RKO (cell line): ENCODE measurements around the gene ANO9.
"Not testable (repeated sequence)": the region's sequence is repeated elsewhere in the genome, so short reads cannot be mapped to it uniquely, and the experiment has no call there.

ENCODE experiments used
- DNase-seq: peaks from one replicate; pipeline ENCODE4 v3.0.0-alpha.2; 2016; ENCODE audit warnings: low spot score

The ANO9 gene

DNA sequence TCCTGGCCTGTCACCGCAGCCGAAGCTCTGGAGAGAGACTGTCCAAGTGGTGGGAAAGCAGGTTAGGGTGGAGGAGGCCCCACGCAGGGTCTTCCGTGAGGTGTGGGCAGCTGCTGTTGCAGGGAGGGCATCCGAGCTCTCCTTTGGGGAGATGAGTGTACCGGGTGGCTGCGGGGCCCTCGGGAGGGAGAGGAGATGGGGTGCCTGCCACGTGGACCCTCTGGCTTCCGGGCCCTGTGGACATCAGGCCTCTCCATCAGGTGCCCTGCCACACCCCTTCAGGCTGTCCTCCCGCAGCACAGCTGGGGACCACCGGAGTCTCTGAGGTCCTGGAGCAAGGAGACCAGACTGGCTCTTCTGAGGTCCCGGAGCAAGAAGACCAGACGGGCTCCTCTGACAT, 9.9 kb upstream of the ANO9 start:
- DNase-seq: no peak

DNA sequence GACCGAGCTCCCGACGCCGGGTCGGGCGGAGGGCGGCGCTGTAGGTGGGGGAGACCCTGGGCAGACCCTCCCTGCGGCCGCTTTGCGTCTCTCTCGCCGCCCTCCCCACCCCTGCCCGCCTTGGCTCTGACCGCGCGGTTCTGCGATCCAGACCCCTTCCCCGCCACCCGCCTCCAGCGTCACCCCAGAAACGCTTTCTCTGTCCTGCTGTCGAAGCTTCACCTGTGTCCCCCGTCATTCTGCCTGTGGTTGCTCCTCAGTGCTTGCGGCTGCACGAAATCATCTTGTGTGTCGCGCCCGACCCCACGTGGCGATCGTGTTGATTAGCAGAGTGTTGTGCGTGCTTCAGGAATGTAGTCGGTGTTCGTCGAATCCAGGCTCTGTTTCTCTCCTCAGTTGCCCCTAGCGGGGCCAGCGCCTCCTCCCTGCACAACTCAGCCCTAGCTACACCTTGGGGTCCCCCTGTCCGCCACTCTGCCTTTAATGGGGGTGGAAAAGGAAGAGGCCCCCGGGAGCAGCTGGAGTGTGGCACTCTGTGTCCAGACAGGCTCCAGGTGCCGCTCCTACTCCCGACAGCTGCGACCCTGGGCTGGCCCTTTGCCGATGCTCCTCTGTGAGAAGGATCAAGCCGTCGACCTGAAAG, 9.1 kb upstream of the ANO9 start:
- DNase-seq: peak; percentile 83

DNA sequence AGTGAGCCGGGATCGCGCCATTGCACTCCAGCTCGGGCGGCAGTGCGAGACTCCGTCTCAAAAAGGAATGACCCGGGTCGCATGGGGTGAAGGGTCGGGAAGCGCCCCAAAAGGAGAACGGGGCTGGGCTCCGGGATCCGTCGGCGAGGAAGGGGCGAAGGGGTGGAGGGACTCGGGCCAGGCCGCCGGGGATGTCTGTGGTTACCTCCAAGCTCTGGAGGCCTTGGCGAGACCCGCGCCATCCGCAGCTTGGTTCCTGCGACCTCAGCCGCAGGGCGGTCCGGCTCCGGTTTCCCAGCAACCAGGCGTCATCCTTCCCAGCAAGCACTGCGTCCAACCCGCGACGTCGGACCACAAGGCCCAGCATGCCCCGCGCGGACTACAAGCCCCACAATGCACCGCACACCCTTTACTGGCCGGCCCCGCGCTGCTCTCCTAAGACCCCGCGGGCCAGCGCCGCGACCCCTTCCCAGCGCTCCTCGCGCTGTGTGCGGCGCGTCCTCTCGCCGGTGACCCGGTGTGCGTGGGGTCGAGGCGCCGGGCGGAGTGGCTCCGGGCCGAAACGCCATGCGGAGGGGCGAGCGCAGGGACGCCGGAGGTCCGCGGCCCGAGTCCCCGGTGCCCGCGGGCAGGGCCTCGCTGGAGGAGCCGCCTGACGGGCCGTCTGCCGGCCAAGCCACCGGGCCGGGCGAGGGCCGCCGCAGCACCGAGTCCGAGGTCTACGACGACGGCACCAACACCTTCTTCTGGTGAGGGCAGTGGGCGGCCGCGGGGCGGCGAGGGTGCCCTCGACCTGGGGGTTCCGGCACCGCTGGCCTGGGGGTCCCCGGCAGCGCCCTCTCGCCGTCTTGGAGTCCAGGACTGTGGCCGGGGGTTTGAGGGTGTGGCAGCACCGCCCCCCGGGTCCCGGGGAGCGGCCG, 8.3 kb upstream of the ANO9 start, which contains the start of gene PTDSS2:
PTDSS2 (plus strand) TSS at position 391 of the 920 bp plus-strand sequence; CDS start at position 568, 177 bp downstream.
- DNase-seq: peak; percentile 97

DNA sequence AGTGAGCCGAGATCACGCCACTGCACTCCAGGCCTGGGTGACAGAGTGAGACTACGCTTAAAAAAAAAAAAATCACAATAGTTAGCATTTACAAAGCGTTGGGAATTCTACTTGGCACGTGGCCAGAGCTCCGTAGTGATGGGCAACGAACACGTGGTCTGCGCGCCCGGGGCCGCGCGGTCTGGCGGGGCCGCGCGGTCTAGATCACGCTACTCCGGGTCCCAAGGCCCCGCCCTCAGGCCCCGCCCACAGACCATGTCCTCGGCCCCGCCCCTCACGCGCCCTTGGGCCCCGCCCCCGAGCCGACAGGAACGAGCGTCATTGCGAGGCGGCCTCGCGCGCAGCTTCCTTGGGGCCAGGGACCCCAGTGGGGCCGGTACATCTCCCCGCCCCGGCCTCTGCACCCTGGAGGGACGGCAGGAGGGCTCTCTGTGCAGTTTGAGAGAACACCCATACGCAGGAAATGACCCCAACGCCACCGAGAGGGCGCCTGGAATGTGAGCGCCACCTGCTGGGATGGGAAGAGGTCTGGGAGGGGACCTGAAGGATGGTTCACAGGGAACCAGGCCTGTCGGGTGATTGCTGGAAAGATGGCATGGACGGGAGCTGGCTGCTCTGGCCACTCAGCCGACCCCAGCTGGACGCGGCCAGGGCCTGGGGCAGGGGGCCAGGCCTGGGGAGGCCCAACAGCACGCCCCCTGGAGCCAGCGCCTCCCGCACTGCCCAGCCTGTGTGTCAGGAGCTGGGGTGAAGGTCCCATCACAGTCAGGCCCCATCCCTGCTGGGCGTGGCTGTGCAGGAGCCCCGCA, 6.3 kb upstream of the ANO9 start:
- DNase-seq: peak; percentile 91

DNA sequence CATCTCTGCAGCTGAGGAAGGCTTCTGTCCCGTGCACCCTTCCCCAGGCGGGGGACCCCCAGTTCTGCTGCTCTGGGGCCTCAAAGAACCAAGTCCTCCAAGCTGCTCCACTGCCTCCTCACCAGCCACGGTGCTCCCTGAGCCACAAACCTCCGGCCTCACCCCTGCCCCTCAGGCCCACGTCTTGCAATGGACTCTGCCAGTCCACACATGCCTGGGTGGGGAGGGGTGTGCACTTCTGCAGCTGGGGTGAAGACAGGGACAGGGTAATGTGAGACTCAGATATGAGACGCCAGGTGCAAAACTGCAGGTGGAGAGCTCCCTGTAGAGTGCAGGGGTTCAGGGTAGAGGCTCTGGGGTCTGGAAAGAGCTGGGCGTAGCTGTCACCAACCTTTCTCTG, 5.1 kb upstream of the ANO9 start:
- no peak for DNase-seq

DNA sequence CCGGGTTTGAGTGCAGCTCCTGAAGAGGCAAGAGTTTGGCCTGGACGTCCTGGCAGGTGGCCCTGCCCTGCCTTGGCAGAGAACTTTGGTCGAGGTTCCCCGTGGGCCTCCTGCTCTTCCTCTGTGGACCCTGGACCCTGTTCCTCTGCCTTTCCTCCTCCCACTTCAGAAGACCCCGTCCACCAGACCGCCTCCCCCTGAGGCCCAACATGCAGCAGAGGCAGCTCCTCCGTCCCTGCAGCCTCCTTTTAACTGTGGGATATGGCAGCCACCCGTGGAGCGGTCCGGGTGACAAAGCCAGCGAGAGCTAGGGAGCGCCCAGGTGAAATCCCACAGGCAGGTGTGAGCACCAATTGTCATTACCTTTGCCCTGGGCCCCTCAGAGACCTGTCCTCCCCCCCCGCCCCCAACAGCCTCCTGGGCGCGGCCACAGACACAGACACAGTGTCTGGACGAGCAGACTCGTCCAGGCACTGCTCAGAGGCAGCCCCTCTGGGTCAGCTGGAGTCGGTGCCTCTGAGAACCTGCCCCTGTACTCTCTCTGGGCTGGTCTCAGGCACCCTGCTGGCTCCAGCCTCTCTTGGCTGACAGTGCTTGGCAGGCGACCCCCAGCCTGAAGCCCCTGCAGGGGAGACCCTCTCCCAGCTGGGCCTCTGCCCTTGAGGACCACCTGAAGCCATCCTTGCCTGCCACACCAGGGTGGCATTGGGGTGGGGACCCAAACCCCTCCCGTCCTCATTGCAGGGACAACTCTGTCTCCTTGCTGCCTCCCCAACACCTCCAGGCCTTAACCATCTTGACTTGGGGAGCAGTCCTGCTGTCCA, 4.2 kb upstream of the ANO9 start:
- DNase-seq: no peak

DNA sequence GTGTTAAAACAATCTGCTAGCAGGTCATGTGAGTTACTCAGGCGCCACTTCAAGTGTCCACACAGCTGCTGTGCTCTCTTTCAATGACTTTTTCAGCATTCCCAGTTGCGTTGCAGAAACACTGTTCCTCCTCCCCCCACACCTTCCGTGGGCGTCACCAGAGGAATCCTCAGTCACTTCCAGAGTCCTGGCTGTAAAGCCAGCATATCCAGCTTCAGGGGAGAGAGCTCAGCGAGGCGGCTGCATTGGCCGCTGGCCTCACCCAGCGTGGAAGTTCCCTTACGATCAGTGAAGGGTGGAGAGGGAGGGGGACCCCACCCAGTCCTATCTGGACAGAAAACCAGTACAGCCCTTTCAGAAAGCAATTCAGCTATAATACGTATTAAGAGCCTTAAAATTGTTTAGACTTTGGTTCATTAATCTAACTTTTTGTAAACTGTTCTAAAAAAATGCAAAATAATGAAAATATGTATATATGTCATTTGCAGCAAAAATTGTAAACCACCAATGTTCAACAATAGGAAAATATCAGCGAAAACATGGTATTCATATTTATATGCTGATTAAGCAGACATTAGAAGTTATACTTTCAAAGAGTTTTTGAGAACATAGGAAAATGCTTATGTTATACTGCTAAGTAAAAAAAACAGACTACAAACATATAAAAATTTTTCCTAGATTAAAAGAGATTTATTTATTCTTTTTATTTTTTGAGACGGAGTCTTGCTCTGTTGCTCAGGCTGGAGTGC, 2.8 kb upstream of the ANO9 start:
- DNase-seq: no peak

DNA sequence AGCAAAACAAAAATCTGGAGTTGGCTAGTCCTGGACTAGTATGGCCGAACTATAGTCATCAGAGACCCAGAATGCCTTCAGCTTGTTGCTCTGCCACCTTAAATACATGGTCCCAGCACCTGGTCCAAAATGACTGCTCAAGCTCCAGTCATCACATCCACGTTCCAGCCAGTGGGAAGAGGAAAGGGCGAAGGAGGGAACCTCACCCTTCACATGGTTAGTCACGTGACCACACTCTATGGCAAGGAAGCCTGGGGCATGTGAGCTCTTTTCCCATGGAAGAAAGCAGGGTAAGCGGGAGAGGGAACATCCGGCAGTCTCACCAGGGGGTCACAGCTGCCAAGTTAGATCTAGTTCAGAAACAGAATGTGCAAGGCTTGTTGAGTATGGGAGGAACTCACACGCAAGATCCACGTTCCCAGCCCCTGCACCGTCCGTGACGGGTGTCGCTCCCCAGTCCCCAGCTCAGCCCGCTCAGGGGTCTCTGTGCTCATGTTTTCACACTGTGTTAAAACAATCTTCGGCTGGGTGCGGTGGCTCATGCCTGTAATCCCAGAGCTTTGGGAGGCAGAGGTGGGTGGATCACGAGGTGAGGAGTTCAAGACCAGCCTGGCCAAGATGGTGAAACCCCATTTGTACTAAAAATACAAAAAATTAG, 1.9 kb upstream of the ANO9 start:
- peak; percentile 54 for DNase-seq

DNA sequence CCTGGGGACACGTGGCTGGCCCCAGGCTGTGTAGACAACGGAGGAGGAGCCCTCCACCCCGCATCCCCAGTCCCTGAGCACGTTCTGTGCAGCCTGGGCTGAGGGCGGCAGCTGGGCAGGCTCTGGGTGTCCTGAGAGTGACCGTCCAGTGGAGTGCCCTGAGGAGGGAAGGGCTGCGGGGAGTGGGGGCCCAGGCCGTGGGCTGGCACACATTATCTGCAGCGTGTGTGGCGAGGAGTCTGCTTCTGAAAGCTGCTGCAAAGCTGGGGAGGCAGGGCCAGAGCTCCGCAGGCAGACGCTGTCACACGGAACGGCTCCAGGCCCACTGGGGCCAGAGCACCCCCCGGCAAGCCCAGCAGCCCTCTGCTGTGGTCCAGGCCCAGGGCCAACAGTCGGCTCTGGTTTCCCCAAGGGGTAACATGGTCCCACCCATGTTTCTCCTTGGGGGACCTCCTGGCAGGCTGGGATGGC, 835 bp upstream of the ANO9 start:
- DNase-seq: no peak

DNA sequence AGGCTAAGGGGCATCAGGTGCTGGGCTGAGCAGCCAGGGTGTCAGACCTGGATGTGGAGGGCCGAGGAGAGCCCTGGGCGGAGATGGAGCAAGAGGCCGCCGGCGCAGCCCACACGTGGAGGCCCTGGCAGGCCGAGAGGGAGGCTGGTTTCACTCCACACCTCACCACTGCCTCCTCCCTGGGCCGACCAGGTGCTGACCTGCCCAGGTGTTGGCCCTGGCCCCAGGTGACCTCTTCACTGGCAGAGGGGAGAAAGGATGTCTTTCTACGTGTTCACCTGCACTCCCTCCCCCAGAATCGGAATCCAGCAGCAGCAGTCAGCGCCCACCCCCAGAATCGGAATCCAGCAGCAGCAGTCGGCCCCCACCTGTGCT, 781 bp downstream of the ANO9 start:
- DNase-seq: no peak

DNA sequence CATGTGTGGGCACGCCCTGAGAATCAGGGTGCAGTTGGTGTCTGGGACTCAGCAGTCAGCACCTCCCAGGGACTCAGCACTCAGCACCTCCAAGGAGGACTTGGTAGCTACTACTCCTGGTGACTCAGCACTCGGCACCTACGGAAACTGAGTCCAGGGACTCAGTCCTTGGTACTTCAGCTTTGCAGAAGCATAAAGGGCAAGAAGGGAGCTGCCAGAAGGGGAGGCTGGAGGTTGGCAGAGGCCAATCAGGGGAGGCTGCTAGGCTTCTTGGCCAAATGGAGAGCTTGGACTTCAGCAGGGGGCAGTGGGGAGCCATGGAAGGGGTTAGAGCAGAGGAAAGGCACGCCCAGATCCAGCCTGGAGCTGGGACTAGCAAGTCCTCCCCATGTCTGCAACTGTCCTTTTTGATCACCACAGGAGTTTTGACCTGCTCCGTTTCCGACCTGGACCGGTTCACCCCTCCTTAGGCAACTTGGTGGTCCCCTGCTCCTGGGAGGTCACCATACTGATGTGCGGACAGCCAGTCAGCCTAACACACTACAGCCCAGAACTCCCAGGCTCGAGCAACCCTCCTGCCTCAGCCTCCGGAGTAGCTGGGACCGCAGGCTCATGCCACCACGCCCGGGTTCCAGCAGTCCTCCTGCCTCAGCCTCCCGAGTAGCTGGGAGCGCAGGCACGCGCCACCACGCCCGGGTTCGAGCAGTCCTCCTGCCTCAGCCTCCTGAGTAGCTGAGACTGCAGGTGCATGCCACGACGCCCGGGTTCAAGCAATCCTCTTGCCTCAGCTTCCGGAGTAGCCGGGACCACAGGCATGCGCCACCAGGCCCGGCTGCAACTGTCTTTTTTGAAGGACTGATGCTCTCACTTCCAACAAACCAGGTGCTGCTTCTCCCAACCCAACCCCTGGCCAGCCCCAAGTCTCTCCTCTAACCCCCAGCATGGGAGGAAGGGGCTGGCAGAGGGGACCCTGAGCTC, 1.5 kb downstream of the ANO9 start:
- no peak for DNase-seq

DNA sequence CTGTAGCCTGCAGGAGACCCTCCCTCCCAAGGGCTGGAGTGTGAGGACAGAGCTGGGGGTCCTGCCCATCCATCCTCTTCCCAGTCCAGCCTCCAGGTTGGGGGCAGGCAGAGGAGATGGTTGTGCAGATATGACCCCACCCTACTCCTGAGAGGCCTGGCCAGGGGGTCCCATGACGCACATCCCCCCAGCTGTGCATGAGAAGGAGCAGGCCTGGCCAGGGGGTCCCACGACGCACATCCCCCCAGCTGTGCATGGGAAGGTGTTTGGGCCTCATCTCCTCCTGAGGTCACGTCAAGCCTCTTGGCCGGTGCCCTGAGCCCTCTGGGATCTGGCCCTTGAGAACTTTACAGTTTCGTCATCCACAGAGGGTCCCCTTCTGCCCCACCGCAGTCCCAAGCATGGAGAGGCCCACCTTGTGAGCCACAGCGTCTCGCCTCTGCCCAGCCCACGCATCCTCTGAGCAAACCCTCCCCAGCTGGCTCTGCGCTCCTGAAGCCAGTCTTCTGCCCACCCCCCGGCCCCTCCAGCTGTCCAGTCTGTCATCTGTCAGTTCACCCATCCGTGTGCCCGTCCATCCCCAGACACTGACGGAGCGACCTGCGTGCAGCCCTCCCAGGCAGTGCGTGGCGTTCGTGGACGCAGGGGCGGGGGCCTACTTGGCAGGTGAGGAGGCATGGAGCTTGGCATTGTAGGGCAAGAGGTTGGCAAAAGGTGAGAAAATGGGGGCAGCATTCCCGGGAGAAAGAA, 2.3 kb downstream of the ANO9 start:
- no peak for DNase-seq

DNA sequence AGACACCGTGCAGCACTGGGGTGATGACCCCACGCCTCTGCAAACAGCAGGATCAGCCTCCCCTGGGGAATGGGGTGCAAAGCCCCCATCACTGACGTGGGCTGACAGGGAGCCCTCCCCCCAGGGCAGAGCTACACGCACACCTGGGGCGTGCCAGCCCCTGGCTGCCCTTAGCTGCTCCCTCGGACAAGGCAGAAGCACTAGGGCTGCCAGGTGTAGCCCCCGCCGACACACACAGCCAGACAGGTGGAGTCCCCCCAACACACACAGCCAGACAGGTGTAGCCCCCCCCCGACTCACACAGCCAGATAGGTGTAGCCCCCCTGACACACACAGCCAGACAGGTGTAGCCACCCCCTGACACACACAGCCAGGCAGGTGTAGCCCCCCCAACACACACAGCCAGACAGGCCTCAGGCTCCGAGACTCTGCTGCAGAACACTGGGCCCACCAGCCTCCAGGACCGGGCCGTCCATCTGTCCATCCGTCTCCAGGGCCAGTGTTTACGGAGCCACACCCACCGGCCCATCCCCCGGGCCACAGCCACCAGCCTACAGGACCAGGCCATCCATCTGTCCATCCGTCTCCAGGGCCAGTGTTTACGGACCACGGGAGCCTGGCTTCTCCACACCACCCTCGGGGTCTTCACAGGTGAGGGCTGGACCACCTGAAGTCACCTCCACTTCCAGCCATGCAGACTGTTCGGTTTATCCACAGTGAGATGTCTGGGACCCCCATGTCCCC, 3.5 kb downstream of the ANO9 start:
- DNase-seq: no peak

DNA sequence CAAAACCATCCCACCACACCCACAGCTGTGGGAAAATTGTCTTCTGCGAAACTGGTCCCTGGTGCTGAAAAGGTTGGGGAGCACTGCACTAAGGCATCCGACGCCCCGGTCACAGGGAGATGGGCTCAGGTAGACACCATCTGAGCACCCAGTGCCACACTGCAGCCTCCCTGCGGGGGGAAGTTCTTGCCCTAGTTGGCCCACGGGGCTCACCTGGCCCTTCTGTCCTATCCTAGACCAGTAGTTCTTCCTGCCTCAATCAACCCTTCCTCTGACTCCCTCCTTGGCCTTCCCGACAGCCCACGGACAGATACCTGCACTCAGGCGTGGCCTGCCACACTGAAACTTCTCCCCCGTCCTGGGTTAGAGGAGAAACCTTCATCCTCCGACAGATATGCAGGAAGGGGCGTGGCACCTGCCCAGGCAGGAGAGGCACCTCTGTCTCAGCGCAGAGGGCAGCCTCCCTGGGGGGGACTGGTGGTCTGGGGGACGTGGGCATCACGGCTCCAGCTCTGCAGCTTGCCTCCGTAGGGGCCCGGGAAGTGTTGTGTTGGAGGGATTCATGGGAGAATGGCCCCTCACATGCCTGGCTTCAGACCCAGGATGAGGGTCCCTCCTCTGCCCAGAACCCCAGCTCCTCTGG, 4.5 kb downstream of the ANO9 start:
- DNase-seq: no peak

DNA sequence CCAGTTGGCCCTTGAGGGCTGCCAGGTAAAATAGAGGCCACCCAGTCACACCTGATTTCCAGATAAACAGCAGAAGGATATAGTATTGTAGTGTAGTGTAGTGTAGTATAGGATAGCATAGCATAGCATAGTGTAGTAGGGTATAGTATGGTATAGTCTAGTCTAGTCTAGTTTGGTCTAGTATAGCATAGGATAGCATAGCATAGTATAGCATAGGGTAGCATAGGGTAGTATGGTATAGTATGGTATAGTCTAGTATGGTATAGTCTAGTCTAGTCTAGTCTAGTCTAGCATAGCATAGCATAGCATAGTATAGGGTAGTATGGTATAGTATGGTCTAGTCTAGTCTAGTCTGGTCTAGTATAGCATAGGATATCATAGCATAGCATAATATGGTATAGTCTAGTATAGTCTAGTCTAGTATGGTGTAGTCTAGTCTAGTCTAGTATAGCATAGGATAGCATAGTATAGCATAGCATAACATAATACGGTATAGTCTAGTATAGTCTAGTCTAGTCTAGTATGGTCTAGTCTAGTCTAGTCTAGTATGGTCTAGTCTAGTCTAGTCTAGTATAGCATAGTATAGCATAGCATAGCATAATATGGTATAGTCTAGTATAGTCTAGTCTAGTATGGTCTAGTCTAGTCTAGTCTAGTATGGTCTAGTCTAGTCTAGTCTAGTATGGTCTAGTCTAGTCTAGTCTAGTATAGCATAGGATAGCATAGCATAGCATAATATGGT, 6.6 kb downstream of the ANO9 start:
- DNase-seq: not testable (repeated sequence)

DNA sequence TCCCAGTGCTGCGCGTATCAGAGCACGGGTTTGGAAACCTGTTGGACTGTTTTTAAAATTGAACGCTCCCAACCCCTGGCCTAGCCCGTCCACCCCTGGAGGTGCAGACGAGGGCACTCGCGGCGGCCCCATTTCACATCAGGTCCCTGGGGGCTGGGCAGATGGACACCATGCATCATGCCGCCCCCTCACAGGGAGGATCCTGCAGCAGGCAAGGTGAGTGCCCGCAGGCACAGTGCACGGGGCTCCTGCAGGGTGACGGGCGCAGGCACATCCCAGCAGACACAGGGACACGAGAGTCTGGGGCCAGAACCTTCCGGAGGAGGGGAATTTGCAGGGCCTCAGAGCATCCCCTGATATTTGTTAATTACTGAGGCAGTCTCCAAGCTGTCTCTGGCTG, 7.3 kb downstream of the ANO9 start:
- no peak for DNase-seq
